WTC11 (cell line): ENCODE results near the gene VIT.
"Not testable (repeated sequence)": the region's sequence is repeated elsewhere in the genome, so short reads cannot be mapped to it uniquely, and the experiment has no call there.

Experiments used
- ARID4B ChIP-seq: sonication (generic); formaldehyde crosslinking; IDR thresholded peaks from 2 replicates; pipeline ENCODE4 v1.8.0; 2023; ENCODE audit warnings: missing genetic modification reagents, mild to moderate bottlenecking, borderline replicate concordance
- ELF4 ChIP-seq: sonication (generic); formaldehyde crosslinking; IDR thresholded peaks from 2 replicates; pipeline ENCODE4 v1.8.1; 2022; ENCODE audit warnings: low read depth, mild to moderate bottlenecking, moderate library complexity, missing genetic modification reagents
- ESRRA ChIP-seq: sonication (generic); formaldehyde crosslinking; IDR thresholded peaks from 2 replicates; pipeline ENCODE4 v1.8.1; 2022; ENCODE audit warnings: mild to moderate bottlenecking, missing genetic modification reagents, borderline replicate concordance
- ETV6 ChIP-seq: sonication (generic); formaldehyde crosslinking; IDR thresholded peaks from 2 replicates; pipeline ENCODE4 v1.8.1; 2022; ENCODE audit warnings: mild to moderate bottlenecking, missing genetic modification reagents
- TF ChIP-seq, protein P1 (sequence below): sonication (generic); formaldehyde crosslinking; IDR thresholded peaks from 2 replicates; pipeline ENCODE4 v1.8.0; 2022; ENCODE audit warnings: mild to moderate bottlenecking, missing genetic modification reagents

GRCh38 chr2:36689013-36689412 lies 7.5 kb upstream of the VIT start:
- TF ChIP-seq ESRRA (CRISPR knock-in tag); ARID4B; ELF4 (CRISPR knock-in tag); ETV6: not testable (repeated sequence)
- TF ChIP-seq, protein P1, sequence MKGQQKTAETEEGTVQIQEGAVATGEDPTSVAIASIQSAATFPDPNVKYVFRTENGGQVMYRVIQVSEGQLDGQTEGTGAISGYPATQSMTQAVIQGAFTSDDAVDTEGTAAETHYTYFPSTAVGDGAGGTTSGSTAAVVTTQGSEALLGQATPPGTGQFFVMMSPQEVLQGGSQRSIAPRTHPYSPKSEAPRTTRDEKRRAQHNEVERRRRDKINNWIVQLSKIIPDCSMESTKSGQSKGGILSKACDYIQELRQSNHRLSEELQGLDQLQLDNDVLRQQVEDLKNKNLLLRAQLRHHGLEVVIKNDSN (CRISPR knock-in tag), result not testable (repeated sequence)
